GM19043 (cell line): ENCODE data around the gene ARL5C.

Source experiments
- ATAC-seq: cut with Tn5 transposase; IDR thresholded peaks from one replicate; pipeline ENCODE4 v1.9.1; 2021; ENCODE audit warnings: low read depth; ENCODE audit not compliant: unreplicated experiment

The ARL5C gene

GRCh38 chr17:39110435-39111136 is 55.4 kb downstream of the ARL5C start:
- no peak for ATAC-seq

- no peak for ATAC-seq
Measured at GRCh38 chr17:39108461-39109375, 57.2 kb downstream of the ARL5C start.

- no peak for ATAC-seq
Measured at GRCh38 chr17:39107973-39108372, 58.0 kb downstream of the ARL5C start.

- ATAC-seq: no peak
Measured at GRCh38 chr17:39107155-39107554, 58.8 kb downstream of the ARL5C start.
